Measurements from ENCODE around the gene DAAM2.

The DAAM2 gene

DNA sequence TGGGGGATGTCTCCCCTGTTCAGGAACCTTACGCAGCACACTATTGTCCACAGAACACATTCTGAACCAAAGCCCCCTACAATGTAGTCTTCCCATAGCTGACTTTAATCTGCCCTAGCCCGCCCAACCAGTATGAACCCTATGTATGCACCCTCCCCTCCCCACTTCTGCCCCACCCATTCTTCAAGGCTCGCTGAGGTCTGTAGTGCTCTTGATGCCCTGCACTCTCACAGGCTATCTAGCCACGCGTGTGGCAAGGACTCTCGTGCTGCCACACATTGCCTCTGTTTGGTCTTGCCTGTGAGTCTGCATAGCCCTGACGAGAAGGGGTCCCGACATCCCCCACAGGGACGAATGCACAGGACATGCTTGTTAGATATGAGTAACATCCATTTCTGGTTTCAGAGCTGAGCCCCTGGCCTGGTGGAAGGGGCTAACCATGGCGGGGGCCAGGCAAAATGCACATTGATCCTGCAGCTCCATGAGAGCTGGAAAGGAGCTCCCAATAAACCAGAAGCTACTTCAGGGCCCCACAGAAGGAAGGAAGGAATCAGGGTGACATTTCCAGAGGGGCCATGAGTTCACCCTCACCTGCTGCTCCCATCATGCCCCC lies 119.4 kb downstream of the DAAM2 start:
- no peak for DNase-seq

DNA sequence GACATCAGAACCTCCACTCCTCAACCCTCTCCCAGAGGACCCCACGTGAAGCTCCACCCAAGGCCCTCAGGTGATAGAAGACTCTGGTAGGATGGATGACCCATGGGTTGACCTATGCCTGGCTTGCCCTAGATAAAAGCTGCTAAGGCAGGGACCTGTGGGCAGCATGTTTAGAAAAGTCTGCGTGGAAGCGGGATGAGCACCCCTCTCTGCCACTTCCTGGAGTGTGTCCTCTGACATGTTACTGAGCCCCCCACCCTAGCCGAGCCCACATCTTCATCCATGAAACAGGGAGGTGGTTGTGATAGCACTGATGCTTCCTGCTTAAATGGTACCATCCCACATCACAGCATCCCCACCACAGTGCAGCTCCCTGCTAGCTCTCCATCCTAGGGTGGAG lies 120.3 kb downstream of the DAAM2 start:
- DNase-seq = no peak

DNA sequence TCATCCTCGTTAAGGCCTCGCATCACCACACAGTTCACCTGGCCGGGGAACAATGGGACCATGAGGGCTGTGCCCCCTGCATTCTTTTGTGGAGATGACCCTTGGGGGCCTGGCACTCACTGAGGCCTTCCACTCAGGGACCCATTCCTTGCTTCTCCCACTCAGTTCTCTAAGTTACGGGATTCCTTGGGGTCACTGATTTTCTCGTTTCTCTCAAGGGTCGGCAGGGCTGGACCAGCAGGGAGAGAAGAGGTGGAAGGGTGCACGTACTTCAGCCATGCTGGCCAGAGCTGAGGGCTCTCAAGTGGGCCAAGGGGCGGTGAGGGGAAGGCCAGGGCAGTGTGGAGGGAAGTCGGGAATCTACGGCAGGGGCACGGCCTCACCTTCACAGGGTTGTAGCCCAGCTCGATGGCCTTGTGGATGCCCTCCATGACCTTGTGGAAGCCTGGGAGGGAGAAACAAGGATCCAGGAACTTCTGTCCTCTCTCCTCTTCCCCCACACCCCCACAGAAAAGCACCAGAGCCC lies 121.3 kb downstream of the DAAM2 start:
- no peak for DNase-seq

DNA sequence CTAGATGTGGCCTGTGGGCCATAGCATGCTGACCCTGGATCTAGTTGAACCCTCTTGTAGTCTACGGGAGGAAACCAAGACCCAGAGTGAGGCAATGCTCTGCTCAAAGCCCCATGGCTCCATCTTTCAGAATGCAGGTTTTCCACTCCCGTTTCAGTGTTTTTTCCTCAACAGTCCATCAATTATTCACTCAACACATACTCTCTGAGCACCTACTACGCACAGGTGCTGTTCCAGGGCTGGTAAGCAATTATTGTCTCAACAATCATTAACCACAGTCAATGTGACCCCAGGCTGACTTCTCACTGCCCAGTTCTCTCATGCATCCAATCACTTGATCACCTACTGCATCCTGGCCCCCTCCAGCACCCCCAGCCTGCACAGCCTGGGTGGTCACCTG lies 122.1 kb downstream of the DAAM2 start:
- DNase-seq = no peak

DNA sequence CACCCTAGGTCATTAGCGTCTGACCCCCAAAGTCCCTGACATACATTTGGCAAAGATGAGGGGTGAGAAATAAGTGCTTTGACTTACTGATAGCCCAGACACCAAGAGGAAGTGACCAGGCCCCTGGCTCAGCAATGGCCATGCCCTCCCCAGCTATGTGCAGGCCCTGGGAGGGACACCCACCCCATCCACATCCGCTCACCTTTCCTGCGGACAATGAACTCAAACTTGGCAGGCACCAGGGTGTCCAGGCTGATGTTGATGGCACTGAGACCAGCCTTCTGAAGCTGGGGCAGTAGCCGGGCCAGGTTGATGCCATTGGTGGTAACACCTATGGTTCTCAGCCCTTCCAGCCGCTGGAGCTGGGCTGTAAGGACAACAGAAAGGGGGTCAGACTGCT lies 123.7 kb downstream of the DAAM2 start:
- no peak for DNase-seq

DNA sequence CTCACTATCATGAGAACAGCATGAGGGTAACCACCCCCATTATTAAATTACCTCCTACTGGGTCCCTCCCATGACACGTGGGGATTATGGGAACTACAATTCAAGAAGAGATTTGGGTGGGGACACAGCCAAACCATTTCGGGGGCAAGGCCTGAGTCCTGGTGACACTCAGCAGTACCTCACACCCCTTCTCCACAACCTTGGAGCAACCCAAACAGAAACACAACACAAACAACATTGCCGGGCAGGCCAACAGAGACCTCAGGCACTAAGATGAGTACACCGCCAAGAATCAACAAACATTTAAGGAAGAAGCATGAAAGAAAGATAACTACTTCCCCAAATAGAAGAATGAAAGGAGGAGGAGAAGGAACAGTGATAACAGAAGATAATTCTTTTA lies 125.2 kb downstream of the DAAM2 start:
- no peak for DNase-seq

DNA sequence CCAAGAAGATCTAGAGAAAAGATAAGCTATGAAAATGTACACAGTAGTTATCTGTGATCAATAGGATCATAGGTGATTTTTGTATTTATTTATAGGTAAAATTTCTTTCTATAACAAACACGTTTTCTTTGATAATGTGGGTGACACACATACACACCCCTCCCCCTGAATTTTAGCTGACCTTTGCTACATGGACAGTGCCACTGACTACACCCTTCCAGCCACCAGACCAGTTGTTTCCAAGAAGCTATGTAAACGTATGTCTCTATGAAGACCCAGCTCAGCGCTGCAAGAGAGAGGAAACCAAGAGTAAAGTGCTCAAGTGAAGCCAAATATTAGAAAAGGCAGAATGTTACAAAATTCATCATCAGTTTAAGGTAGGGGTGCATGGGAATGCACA lies 125.8 kb downstream of the DAAM2 start:
- no peak for DNase-seq

DNA sequence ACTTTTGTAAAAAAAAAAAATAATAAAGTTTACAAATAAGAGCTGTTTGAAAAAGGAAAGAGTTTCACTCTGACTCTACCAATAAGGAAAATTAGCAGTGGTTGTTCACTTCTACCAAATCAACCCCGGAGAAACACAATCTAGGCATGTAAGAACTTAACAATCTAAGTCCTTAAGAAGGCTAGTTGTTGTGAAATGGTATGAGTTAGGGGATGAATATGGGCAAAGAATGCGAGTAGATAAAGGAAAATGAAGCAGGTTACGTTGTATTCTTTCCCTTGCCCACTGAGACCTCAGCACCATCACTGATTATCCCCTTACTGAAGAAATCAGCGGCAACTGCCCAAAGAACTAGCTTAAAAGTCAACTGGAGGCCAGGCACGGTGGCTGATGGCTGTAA lies 126.7 kb downstream of the DAAM2 start:
- no peak for DNase-seq

DNA sequence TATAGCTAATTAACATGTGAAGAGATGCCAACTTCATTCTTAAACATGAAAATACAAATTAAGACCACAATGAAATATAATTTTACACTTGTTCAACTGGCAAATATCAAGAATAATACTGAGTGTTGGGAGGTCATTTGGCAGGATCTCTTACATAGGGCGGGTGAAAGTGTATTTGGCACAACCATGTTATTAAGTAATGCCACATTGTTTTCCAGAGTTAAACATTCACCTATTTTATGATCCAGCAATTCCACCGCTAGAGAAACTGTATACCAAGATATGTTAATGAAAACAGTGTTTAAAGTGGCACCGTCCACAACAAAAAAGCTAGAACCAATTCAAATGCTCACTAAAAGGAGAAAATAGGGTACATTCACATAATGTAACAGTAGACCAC lies 128.0 kb downstream of the DAAM2 start:
- no peak for DNase-seq

DNA sequence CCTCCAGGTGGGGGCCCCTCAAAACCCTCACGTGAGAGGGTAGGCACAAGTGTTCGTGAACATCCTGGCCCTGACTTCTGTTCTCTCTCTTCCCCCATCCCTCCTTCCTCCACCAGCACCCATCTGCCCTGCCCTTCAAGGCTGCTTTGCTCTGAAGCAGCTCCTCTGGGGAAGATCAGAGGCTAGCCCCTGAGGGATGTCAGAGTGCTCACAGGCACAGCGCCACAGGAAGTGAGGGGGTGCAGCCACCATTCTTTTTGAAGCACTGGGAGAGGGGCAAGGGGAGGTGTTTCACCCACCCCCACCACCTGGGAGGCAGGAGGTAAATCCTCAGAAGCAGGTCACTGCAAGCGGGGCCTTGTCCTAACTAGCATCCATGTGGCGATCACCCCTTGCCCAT lies 130.6 kb downstream of the DAAM2 start:
- no peak for DNase-seq

DNA sequence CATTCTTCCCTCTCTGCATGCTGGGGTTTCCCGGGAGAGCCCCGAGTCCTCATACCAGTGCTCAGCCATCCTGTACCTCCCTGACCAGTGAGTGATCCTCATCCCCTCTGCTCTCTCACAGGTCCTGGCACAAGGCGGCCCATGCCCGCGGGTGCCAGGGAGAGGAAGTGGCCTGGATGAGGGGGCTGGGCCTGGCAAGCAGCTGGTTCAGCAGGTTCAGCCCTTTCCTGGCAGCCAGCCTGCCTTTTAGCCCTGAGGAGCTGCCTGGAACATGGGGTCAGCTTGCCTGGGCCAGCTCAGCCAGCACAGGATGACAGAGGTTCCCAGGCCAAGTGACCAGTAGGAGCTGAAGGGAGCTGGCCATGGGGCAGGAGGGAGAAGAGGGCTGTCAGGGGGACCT lies 131.2 kb downstream of the DAAM2 start:
- no peak for DNase-seq

DNA sequence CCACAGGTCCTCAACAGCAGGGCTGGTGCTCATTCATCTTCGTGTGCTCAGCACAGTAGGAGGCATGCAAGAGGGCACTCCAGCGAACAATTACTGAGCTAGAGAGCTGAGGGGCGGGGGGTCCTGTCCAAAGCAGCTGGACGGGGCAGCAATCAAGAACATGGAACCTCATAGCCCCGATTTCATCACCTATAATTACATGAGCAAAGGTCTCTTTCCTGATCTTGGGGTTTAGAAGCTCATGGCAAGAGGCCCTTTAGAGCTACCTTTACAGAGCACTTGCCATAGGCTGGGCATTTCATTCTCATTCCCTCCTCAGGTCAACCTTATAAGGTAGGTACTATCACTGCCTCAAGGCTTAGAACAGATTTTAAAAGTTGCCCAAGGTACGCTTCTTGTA lies 131.7 kb downstream of the DAAM2 start:
- DNase-seq = no peak

DNA sequence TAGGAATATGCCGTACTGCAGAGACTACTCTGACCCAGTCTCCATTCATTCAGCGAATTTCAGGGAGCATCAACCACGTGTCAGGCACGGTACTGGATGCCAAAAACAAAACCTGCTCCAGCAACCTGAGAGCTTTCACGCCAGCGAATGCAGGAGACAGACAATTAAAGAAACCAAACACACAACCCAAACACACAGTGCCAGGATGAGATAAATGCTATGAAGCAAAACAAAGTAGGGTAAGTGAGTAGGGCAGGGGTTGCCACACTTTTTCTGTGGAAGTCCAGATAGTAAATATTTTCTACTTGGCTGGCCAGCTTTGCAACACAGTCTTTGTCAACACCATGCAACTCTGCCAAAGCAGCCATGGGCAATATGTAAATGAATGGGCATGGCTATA lies 132.1 kb downstream of the DAAM2 start:
- no peak for DNase-seq

DNA sequence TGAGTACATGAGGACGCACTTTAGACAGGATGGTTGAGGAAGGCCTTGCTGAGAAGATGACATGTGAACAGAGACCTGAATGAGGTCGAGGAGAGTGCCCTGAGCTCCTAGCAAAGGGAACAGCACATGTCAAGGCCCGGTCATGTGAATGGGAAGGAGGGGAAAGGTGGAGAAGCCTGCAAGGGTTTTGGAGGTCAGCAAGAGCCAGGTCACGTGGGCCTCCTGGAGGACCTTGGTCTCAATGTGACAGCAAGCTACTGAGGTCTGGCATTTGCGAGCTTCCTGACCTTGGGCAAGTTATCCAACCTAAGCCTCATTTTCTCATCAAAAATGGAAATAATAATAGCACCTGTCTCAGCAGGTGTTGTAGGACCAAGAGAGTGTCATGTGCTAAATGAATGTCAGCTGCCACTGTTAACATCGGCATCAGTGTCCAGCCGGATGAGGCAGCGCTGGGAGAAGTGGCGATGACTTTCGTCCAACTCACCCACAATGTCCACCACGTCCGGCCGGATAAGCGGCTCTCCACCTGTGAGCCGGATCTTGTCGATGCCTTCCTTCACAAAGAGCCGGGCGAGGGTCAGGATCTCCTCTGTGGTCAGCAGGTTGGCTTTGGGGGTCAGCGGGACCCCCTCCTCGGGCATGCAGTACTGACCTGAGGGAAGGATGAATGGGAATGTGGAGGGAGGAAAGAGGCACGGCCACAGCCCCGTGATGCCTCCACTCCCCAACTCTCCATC lies 133.2 kb downstream of the DAAM2 start:
- no peak for DNase-seq

DNA sequence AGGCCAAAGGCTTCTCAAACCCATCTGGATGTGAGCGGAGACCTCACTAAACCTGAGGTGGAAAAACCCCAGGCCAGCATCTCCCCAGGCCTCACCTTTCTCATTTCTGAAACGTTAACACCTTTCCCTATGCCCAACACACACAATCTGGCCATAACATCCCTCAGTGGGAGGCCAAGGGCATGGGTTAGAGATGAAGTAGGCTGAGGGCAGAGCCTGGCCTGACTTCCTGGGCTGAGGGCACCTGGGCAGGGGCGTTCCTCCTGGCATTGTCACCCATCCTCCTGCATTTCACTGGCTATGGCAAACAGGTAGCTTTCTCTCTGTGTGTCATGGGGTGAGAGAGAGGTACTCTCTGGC lies 133.7 kb downstream of the DAAM2 start:
- DNase-seq = no peak

DNA sequence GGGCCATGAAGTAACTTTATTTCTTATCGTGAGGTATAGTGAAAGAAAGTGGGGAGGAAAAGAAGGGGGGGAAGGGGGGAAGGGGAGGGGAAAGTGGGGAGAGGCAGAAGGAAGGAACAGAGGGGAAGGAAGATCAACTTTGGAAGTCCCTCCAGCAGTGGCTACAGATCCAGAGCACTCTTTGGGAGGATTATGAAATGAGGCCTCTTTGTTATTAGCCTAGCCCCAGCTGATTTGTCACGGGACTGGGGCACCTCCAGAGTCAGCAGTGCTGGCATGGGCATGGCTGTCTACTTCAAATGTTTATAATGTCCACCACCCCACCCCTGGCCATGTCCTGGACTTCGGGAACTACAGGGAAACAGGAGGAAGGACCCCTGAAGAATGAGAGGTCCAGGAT lies 134.5 kb downstream of the DAAM2 start:
- DNase-seq = no peak

DNA sequence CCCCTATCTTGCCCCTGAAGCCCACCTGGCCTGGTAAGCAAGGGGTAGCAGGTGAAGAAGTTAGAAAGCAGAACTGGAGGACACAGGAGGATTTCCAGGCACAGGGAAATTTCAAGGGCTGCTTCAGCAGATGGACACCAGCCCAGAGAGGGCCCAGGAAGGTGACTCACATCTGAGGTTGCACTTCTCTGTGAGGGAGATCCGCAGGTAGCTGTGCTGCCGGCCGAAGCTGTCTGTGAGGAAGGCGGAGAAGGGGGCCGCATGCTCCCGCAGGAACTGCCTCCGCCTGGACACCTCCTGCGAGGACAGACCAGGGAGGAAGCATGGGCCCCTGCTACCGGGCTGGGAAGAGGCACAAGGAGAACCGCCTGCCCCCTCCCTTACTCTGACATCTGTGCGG lies 135.0 kb downstream of the DAAM2 start:
- DNase-seq = no peak

DNA sequence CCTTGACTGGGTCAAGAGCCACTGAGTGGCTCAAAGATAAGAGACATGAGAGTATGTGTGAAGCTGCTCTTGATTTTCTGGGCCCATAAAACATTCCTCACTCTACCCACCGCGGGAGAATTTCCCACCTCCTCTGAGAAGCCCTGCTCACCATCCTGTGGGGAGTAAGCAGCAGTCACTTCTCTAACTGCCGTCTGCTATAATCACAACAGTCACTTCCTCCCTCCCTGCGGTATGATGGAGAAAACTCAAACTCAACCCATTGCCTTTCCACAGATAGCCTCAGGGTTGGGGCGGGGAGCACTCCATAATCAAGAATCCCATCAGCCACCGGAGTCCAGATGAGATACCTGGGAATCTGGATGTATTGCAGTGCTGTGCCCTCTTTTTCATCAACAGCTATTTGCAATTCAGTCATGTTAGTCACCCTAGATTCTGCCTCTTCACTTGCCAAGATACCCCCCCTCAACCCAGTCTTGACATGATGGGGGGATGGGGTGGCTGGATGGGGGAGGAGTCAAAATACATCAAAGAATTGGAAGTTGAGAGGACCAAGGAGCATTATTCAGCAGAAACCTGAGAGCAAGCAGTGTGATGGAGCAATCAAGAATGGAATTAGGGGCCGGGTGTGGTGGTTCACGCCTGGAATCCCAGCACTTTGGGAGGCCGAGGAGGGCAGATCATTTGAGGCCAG lies 137.0 kb downstream of the DAAM2 start:
- DNase-seq = no peak

DNA sequence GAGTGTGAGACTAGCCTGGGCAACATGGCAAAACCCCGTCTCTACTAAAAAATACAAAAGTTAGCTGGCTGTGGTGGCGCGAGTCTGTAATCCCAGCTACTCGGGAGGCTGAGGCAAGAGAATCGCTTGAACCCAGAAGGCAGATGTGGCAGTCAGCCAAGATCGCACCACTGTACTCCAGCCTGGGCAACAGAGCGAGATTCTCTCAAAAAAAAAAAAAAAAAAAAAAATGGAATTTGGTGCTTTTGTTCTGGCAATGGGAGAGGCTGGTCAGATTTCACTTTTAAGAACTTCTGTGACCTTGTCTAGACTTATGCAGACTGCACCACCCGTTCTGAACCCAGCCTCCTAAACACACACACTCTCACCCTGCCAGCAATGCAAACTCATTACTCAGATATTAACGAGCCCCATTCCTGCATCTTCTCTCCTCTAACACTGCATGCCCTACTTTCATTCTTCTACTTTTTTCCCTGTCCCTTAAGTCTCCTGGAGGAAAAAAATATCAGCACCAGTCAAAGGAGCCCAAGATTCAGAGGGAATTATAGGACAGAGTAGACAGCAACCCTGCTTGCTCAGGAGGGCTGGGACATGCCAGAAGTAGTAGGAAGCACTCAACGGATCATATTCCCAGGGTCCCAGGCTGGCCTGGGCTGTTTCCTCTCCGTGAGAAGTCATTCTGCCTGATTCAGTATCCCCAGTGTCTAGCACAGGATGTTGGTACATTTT lies 137.7 kb downstream of the DAAM2 start:
- DNase-seq = no peak

DNA sequence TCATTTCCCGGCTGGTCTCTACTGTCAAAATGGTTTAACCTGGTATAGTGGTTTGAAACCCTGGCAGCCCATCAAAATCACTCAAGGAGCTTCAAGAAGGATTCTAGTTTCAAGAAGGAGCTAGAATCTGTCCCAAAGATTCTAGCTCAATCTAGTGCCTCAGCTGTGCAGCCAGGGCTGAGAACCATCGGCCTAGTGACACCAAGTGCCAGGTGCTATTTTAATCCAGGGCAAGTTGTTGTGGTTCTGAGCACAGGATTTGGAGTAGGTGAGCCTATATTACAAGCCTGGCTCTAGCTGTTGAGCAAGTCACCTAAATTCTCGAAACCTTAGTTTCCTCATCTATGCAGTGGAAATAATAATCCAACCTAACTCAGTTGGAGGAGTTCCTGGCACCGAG lies 138.4 kb downstream of the DAAM2 start:
- no peak for DNase-seq

DNA sequence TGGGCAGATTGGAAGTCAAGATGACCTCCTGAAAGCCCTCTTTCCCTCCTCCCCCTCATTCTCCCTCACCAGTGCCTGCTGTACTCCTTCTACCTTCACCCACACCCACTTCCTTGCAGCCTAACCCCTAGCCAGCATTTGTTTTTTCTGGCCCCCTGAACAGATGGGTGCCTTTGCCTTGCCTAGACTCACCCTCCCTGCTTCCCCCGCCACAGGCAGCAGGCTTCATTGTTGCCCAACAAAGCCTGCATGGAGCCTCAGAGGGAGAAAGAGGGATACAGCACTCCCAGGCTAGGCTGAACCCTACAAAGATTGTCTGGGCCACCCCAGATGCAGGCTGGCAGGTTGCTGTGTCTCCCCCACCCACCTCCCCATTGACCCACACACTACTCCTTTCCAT lies 139.4 kb downstream of the DAAM2 start:
- DNase-seq = no peak

DNA sequence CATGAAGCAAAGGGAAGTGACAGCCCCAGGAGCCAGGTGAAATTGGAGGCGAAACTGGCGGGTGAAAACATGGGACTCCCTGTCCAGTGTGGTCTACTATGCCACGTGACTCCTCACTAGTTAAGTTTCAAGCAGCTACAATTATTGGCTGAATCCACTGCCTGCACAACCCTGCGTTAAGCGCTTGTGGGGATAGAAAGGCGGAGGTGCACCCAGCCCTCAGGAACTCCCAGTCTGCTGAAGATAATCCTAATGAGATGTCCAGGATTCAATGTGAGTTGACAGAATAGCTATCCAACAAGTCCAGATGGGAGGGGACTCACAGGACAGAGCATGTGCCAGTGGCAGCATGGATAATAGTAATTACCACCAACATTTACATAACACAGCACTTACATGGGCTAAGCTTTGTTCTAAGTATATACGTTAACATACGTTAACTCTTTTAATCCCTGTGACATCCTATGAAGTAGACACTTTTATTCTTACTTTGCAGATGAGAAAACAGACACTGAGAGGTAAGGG lies 140.3 kb downstream of the DAAM2 start:
- DNase-seq = no peak

DNA sequence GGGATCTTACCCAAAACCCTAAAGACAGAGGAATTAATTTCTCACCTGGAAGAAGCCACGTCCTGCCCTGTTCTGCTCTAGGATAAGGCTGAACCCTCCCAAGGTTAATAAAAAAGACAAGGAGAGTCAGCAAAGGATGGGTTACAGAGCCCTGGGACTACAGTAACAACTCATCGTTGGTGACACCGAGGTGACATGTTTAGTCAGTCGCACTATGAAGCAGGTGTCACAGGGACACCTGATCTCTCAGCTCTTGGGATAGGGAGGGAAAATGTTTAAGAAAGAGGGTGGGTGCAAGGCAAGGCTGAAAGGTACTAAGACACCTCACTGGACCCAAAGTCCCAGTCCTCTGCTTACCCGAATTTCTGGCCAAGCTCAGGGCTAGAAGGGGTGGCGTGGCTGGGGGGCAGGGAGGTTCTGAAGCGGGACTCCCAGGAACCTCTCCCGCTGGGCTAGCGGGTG lies 141.5 kb downstream of the DAAM2 start:
- DNase-seq = no peak

Data from NCI-H187 treated with DMSO at 0.1 percent for 48 hours (cell line).